HCT116 (cell line): Measurements from ENCODE around the gene STAT4. TPM values are rescaled to one million over a fixed set of nuclear protein-coding genes. Genes with fewer than 3 reads are reported as not detected.

Source experiments
- ATAC-seq: fragments of 200-7000 bp; cut with Tn5 transposase; 2 replicates; pipeline ENCODE4 v1.9.1; 2020; ENCODE audit warnings: mild to moderate bottlenecking, moderate library complexity
- BruUV-seq: library from RNA; stranded (reverse); fragments of 400-500 nt; replicated peaks from 2 replicates; lab custom pipeline; 2021; lab: Mats Ljungman, UMichigan
- CTCF ChIA-PET: fragments of 300-600 bp; sonication (Branson Sonifier 250); formaldehyde crosslinking; loops from one replicate; lab custom pipeline; 2021; ENCODE audit warnings: antibody characterized with exemption; lab: Charles Lee
- POLR2A ChIA-PET: fragments of 300-600, 350-600 bp; sonication (Branson Sonifier 250); formaldehyde crosslinking; loops from one replicate; lab custom pipeline; 2021; ENCODE audit warnings: antibody characterized with exemption; lab: Charles Lee
- RAD21 ChIA-PET, 2 experiments: fragments of 300-600 bp; sonication (Branson Sonifier 250); formaldehyde crosslinking; loops; one replicate each; lab custom pipeline; 2023; ENCODE audit warnings: low total read pairs in 2 of 2; ENCODE audit not compliant: uncharacterized antibody in 2 of 2, unreplicated experiment in 2 of 2, low non-redundant PET in 1 of 2; lab: Charles Lee
- DNase-seq: peaks from one replicate; pipeline ENCODE4 v3.0.0-alpha.2; 2010; ENCODE audit warnings: low read depth, low spot score
- H2AFZ ChIP-seq: fragments of 200-600 bp; shearing (Covaris generic), sonication (generic); 2 replicates; pipeline ENCODE4 v1.6.1; 2017; ENCODE audit warnings: low read depth, mixed run types, mixed read lengths, antibody characterized with exemption, low read length; ENCODE audit not compliant: poor library complexity, severe bottlenecking
- H3K27ac ChIP-seq: 2 replicates; pipeline ENCODE4 v1.5.1; 2012; ENCODE audit warnings: low read depth, low read length
- H3K27me3 ChIP-seq: fragments of 200-600 bp; sonication (generic); 2 replicates; pipeline ENCODE4 v1.6.1; 2016; ENCODE audit warnings: mixed run types, low read length, mixed read lengths; ENCODE audit not compliant: insufficient read depth
- H3K36me3 ChIP-seq, 2 experiments: fragments of 200-500 bp in 1 of 2; fragments of 200-600 bp in 1 of 2; sonication (Bioruptor generic) in 1 of 2; sonication (generic) in 1 of 2; 2 replicates each; pipeline versions ENCODE4 v1.5.1 to v1.6.1; 2014 to 2016; ENCODE audit warnings: low read length in 2 of 2, inconsistent platforms in 1 of 2, mixed read lengths in 1 of 2, mixed run types in 1 of 2; ENCODE audit not compliant: insufficient read depth in 2 of 2, control insufficient read depth in 1 of 2
- H3K4me1 ChIP-seq, 2 experiments: fragments of 200-600 bp in 1 of 2; sonication (generic) in 1 of 2; 2 replicates each; pipeline versions ENCODE4 v1.5.1 to v1.6.1; 2012 to 2017; ENCODE audit warnings: low read length in 2 of 2, inconsistent platforms in 1 of 2, mild to moderate bottlenecking in 1 of 2, mixed read lengths in 1 of 2, mixed run types in 1 of 2, moderate library complexity in 1 of 2; ENCODE audit not compliant: insufficient read depth in 2 of 2, control insufficient read depth in 1 of 2
- H3K4me2 ChIP-seq: fragments of 200-600 bp; sonication (generic); 2 replicates; pipeline ENCODE4 v1.6.1; 2017; ENCODE audit warnings: mixed run types, low read length, mixed read lengths
- H3K4me3 ChIP-seq, 2 experiments: fragments of 200-600 bp in 1 of 2; sonication (generic) in 1 of 2; replicated peaks in 1 of 2; 2 replicates each; pipeline ENCODE4 v1.5.1; 2011 to 2016; ENCODE audit warnings: low read length in 2 of 2, control low read depth in 1 of 2, low read depth in 1 of 2, mild to moderate bottlenecking in 1 of 2, mixed read lengths in 1 of 2, mixed run types in 1 of 2
- H3K79me2 ChIP-seq: fragments of 200-600 bp; sonication (generic); 2 replicates; pipeline ENCODE4 v1.6.1; 2017; ENCODE audit warnings: mild to moderate bottlenecking, mixed run types, low read length, moderate library complexity, mixed read lengths; ENCODE audit not compliant: insufficient read depth
- H3K9ac ChIP-seq: fragments of 200-600 bp; sonication (generic); 2 replicates; pipeline ENCODE4 v1.6.1; 2016; ENCODE audit warnings: low read length, mixed read lengths
- H3K9me2 ChIP-seq: fragments of 200-600 bp; sonication (generic), shearing (Covaris generic); 2 replicates; pipeline ENCODE4 v1.6.1; 2017; ENCODE audit warnings: mixed run types, mild to moderate bottlenecking, moderate library complexity; ENCODE audit not compliant: insufficient read depth
- H3K9me3 ChIP-seq, 2 experiments: fragments of 200-500 bp in 1 of 2; fragments of 200-600 bp in 1 of 2; sonication (Bioruptor generic) in 1 of 2; sonication (generic) in 1 of 2; 2 replicates each; pipeline ENCODE4 v1.6.1; 2014 to 2017; ENCODE audit warnings: low read length in 2 of 2, mixed read lengths in 2 of 2, inconsistent platforms in 1 of 2, low read depth in 1 of 2, mild to moderate bottlenecking in 1 of 2, mixed run types in 1 of 2, moderate library complexity in 1 of 2; ENCODE audit not compliant: control insufficient read depth in 1 of 2, insufficient read depth in 1 of 2
- H4K20me1 ChIP-seq: fragments of 200-600 bp; sonication (generic), shearing (Covaris generic); 2 replicates; pipeline ENCODE4 v1.6.1; 2017; ENCODE audit warnings: mixed run types, mild to moderate bottlenecking, moderate library complexity; ENCODE audit not compliant: insufficient read depth
- ATF3 ChIP-seq: IDR thresholded peaks from 2 replicates; pipeline ENCODE4 v1.6.1; 2012
- CEBPB ChIP-seq: IDR thresholded peaks from 2 replicates; pipeline ENCODE4 v1.6.1; 2012; ENCODE audit warnings: low read depth
- EZH2 ChIP-seq: fragments of 200-600 bp; sonication (generic); IDR thresholded peaks from 2 replicates; pipeline ENCODE4 v1.6.1; 2017; ENCODE audit warnings: antibody characterized with exemption, mixed run types
- EZH2phosphoT487 ChIP-seq: fragments of 200-600 bp; IDR thresholded peaks from 2 replicates; pipeline ENCODE4 v1.6.1; 2018; ENCODE audit warnings: antibody characterized with exemption, borderline replicate concordance
- FOSL1 ChIP-seq: IDR thresholded peaks from 2 replicates; pipeline ENCODE4 v1.6.1; 2012; ENCODE audit warnings: low read depth
- JUND ChIP-seq: IDR thresholded peaks from 2 replicates; pipeline ENCODE4 v1.6.1; 2012
- MAX ChIP-seq: IDR thresholded peaks from 2 replicates; pipeline ENCODE4 v1.6.1; 2012
- POLR2A ChIP-seq: IDR thresholded peaks from 2 replicates; pipeline ENCODE4 v1.7.0; 2011; ENCODE audit warnings: borderline replicate concordance; ENCODE audit not compliant: insufficient read depth, insufficient read length; ENCODE audit errors: extremely low read depth
- RAD21 ChIP-seq: IDR thresholded peaks from 2 replicates; pipeline ENCODE4 v1.6.1; 2012; ENCODE audit warnings: low read depth, mild to moderate bottlenecking
- REST ChIP-seq: IDR thresholded peaks from 2 replicates; pipeline ENCODE4 v1.6.1; 2012; ENCODE audit warnings: low read depth
- SP1 ChIP-seq: IDR thresholded peaks from 2 replicates; pipeline ENCODE4 v1.6.1; 2012; ENCODE audit warnings: low read depth
- SRF ChIP-seq: IDR thresholded peaks from 2 replicates; pipeline ENCODE4 v1.6.1; 2012; ENCODE audit warnings: low read depth
- TCF7L2 ChIP-seq: IDR thresholded peaks from 2 replicates; pipeline ENCODE4 v1.7.0; 2011; ENCODE audit warnings: borderline replicate concordance, inconsistent platforms; ENCODE audit not compliant: insufficient read depth, insufficient read length; ENCODE audit errors: extremely low read depth
- YY1 ChIP-seq: IDR thresholded peaks from 2 replicates; pipeline ENCODE4 v1.6.1; 2011; ENCODE audit warnings: low read length, low read depth, moderate library complexity, mild to moderate bottlenecking; ENCODE audit not compliant: insufficient replicate concordance; ENCODE audit errors: extremely low read depth
- ZBTB33 ChIP-seq: IDR thresholded peaks from 2 replicates; pipeline ENCODE4 v1.6.1; 2011; ENCODE audit warnings: mild to moderate bottlenecking, low read length, moderate library complexity; ENCODE audit not compliant: insufficient replicate concordance; ENCODE audit errors: extremely low read depth
- ZFX ChIP-seq: fragments of 450-650 bp; IDR thresholded peaks from 2 replicates; pipeline ENCODE4 v1.6.1; 2017
- ZNF274 ChIP-seq: fragments of 200-500 bp; sonication (Bioruptor generic); IDR thresholded peaks from 2 replicates; pipeline ENCODE4 v1.6.1; 2014; ENCODE audit warnings: mild to moderate bottlenecking, low read depth, low read length, inconsistent platforms
- intact Hi-C: fragments of 100-400 bp; cut with micrococcal nuclease; formaldehyde crosslinking; loops from 2 replicates; pipeline ENCODE4 v1.10.0; 2022
- total RNA-seq: library from RNA; stranded (reverse); gene quantifications from one replicate; pipeline ENCODE4 v1.2.1, GENCODE V29; 2021; ENCODE audit not compliant: unreplicated experiment

STAT4 gene
- total RNA-seq, 1 experiment from 2014 or later, result 2.0 TPM

GRCh38 chr2:191064590-191064989 lies 86.2 kb downstream of the STAT4 start:
- no peaks in the 10 kb centered on the region for H3K36me3 ChIP-seq
- POLR2A ChIA-PET, result no interaction called here
- H3K4me3 ChIP-seq, result no peak overlapping the region
- no peaks in the 10 kb centered on the region for H3K9me2 ChIP-seq
- no peak overlapping the region for H3K27ac ChIP-seq
- BruUV-seq, result no TSS peak
- no peaks in the 10 kb centered on the region for H3K4me1 ChIP-seq
- CTCF ChIA-PET, result interaction anchor here (6.0 kb wide), 1 partner anchor 13 kb away, joined by 27 read pairs; no protein-coding TSS in a partner anchor
- no peak overlapping the region for H3K9ac ChIP-seq
- ATAC-seq (no peak), DNase-seq (no peak)
- TF ChIP-seq POLR2A (no peak), CEBPB (no peak), FOSL1 (no peak), ZFX (no peak), RAD21 (no peak), TCF7L2 (no peak), ZNF274 (no peak), YY1 (no peak), ZBTB33 (no peak), EZH2phosphoT487 (no peak), SRF (no peak), EZH2 (no peak), SP1 (no peak), JUND (no peak), REST (no peak), ATF3 (no peak), MAX (no peak)
- H4K20me1 ChIP-seq, result no peaks in the 10 kb centered on the region
- no peaks in the 10 kb centered on the region for H3K79me2 ChIP-seq
- no peaks in the 10 kb centered on the region for H3K27me3 ChIP-seq
- intact Hi-C loops, result no loop called here
- H2AFZ ChIP-seq, result no peak overlapping the region
- H3K4me2 ChIP-seq, result no peak overlapping the region
- RAD21 ChIA-PET, result no interaction called here
- H3K9me3 ChIP-seq, result no peaks in the 10 kb centered on the region
